Spleen (tissue), 7 donors: ENCODE results near the gene FASN.

Source experiments
- CTCF ChIP-seq, 11 experiments: fragments of 200-600 bp in 7 of 11; fragments of 450-650 bp in 4 of 11; sonication (generic) in 4 of 11; IDR thresholded peaks in 8 of 11; conservative IDR thresholded peaks in 3 of 11; 1 replicate in 7 of 11; 2 replicates in 4 of 11; pipeline versions ENCODE4 v1.4.0 to v1.8.0; 2016 to 2021; ENCODE audit warnings: antibody characterized with exemption in 11 of 11, inconsistent platforms in 4 of 11, mild to moderate bottlenecking in 1 of 11
- POLR2A ChIP-seq, 3 donors: fragments of 450-650 bp; IDR thresholded peaks; one replicate each; pipeline ENCODE4 v1.5.1; 2017; ENCODE audit warnings: antibody characterized with exemption in 3 of 3, mild to moderate bottlenecking in 1 of 3
- POLR2AphosphoS5 ChIP-seq, 3 donors: sonication (generic); formaldehyde crosslinking; IDR thresholded peaks; one replicate each; pipeline ENCODE4 v1.5.1; 2017; ENCODE audit warnings: antibody characterized with exemption in 3 of 3
- donor health status: DM: no; HTN: no; CAD: no; lungs with moderate emphysema.
- donor health status: DM: no; HTN: no; CAD: no.
- donor health status: DM: no; HTN: no; CAD: no.

DNA sequence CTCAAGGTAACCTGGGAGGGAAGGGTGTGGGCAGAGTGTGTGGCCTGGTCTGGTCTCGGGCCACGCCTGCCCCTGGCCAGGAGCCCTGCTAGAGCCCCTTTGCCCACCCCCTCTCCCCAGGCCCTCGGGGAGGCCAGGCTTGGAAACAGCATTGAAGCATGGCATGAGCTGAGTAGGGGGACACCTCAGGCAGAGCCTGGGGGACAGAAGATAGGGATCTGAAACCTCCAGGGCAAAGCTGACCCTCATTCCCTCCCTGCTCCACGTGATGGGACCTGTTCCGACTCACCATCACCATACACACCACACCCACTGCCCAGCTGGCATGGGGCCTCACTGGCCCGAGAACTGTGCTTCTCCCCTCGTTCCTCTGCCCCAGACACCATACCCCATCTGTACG, 48.9 kb downstream of the FASN start:
- no peak for TF ChIP-seq POLR2A (IDR thresholded peaks at IDR 0.05)
- no peak for TF ChIP-seq CTCF (IDR thresholded peaks at IDR 0.05 in 8 of 11, conservative IDR thresholded peaks at IDR 0.05 in 3 of 11)
- no peak for TF ChIP-seq POLR2AphosphoS5 (IDR thresholded peaks at IDR 0.05)
